BE2C (cell line): ENCODE results near the gene SGTB.
A peak's percentile ranks its signal among the peaks of the same experiment; 100 is the strongest.
"Not testable (repeated sequence)": the region's sequence is repeated elsewhere in the genome, so short reads cannot be mapped to it uniquely, and the experiment has no call there.

Source experiments
- DNase-seq: peaks from one replicate; pipeline ENCODE4 v3.0.0-alpha.2; 2020
- H3K27me3 ChIP-seq: fragments of 250-450 bp; sonication (Bioruptor Pico); 2 replicates; pipeline ENCODE4 v1.5.1; 2020; ENCODE audit warnings: mild to moderate bottlenecking
- H3K36me3 ChIP-seq: fragments of 250-450 bp; sonication (Bioruptor Pico); 2 replicates; pipeline ENCODE4 v1.5.1; 2020; ENCODE audit warnings: mild to moderate bottlenecking
- H3K4me1 ChIP-seq: fragments of 250-450 bp; sonication (Bioruptor Pico); 2 replicates; pipeline ENCODE4 v1.5.1; 2020
- H3K4me3 ChIP-seq: 2 replicates; pipeline ENCODE4 v1.5.1; 2011; ENCODE audit warnings: low read depth, low read length
- H3K9me3 ChIP-seq: fragments of 250-450 bp; sonication (Bioruptor Pico); 2 replicates; pipeline ENCODE4 v1.5.1; 2020
- CTCF ChIP-seq: IDR thresholded peaks from 2 replicates; pipeline ENCODE4 v1.5.1; 2012; ENCODE audit warnings: mild to moderate bottlenecking, low read depth, low read length

Gene SGTB

GRCh38 chr5:65623482-65623881, 98.4 kb downstream of the SGTB start:
- no peaks in the 10 kb centered on the region for H3K27me3 ChIP-seq
- H3K4me3 ChIP-seq = peak overlapping the region; percentile 78
- H3K9me3 ChIP-seq = no peaks in the 10 kb centered on the region
- no peak for DNase-seq
- H3K4me1 ChIP-seq = no peaks in the 10 kb centered on the region
- no peak for TF ChIP-seq CTCF
- H3K36me3 ChIP-seq = no peaks in the 10 kb centered on the region

- not testable (repeated sequence) for DNase-seq, H3K9me3 ChIP-seq, H3K27me3 ChIP-seq, H3K4me3 ChIP-seq, H3K36me3 ChIP-seq, H3K4me1 ChIP-seq
Measured at GRCh38 chr5:65621961-65622360, 99.9 kb downstream of the SGTB start.

GRCh38 chr5:65620021-65620420, 101.9 kb downstream of the SGTB start:
- H3K4me3 ChIP-seq = no peak overlapping the region
- TF ChIP-seq CTCF = no peak
- no peaks in the 10 kb centered on the region for H3K27me3 ChIP-seq
- H3K9me3 ChIP-seq = no peaks in the 10 kb centered on the region
- H3K36me3 ChIP-seq = peaks cover 5% of the 10 kb centered on the region; the same call in 1 of the 2 replicates
- DNase-seq = no peak
- no peaks in the 10 kb centered on the region for H3K4me1 ChIP-seq
